Muscle layer of duodenum (tissue), 2 donors: Measurements from ENCODE around the gene GAS7.

ENCODE experiments used
- H3K27ac ChIP-seq: one replicate; pipeline ENCODE4 v1.7.0; 2013; ENCODE audit warnings: mild to moderate bottlenecking, low read length
- H3K27me3 ChIP-seq: one replicate; pipeline ENCODE4 v1.7.0; 2013; ENCODE audit warnings: low read depth, mild to moderate bottlenecking, control low read depth, low read length
- H3K36me3 ChIP-seq, 2 donors: one replicate each; pipeline ENCODE4 v1.7.0; 2013; ENCODE audit warnings: low read length in 2 of 2, control low read depth in 1 of 2, mild to moderate bottlenecking in 1 of 2; ENCODE audit not compliant: insufficient read depth in 2 of 2, control insufficient read depth in 1 of 2
- H3K4me1 ChIP-seq, 2 donors: one replicate each; pipeline ENCODE4 v1.7.0; 2013; ENCODE audit warnings: low read length in 2 of 2, mild to moderate bottlenecking in 2 of 2, control low read depth in 1 of 2, moderate library complexity in 1 of 2; ENCODE audit not compliant: insufficient read depth in 2 of 2, control insufficient read depth in 1 of 2
- H3K4me3 ChIP-seq, 2 donors: one replicate each; pipeline ENCODE4 v1.7.0; 2013; ENCODE audit warnings: low read length in 2 of 2, low read depth in 1 of 2, mild to moderate bottlenecking in 1 of 2
- H3K9me3 ChIP-seq, 2 donors: one replicate each; pipeline ENCODE4 v1.7.0; 2013; ENCODE audit warnings: low read length in 2 of 2, control low read depth in 1 of 2, mild to moderate bottlenecking in 1 of 2; ENCODE audit not compliant: control insufficient read depth in 1 of 2
- donor health status: healthy.

GAS7 gene

DNA sequence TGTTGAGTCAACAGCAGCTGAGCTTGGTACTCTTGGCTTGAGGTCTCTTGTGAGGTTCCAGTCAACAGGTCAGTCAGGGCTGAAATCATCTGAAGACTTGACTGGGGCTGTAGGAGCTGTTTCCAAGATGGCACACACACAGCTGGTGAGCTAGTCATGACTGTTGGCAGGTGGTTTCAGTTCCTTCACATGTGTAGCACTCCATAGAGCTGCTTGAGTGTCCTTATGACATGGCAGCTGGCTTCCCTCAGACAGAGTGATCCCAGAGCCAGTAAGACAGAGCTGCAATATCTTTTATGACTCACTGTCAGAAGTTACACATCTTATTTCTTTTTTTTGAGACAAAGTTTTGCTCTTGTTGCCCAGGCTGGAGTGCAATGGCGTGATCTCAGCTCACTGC is 19.5 kb upstream of the GAS7 start:
- H3K27me3 ChIP-seq = no peaks in the 10 kb centered on the region
- H3K4me1 ChIP-seq = no peaks in the 10 kb centered on the region
- H3K9me3 ChIP-seq = no peaks in the 10 kb centered on the region
- no peaks in the 10 kb centered on the region for H3K36me3 ChIP-seq
- H3K27ac ChIP-seq = no peak overlapping the region
- H3K4me3 ChIP-seq = no peak overlapping the region

- no peak overlapping the region for H3K4me3 ChIP-seq
- no peaks in the 10 kb centered on the region for H3K4me1 ChIP-seq
- no peaks in the 10 kb centered on the region for H3K36me3 ChIP-seq
- H3K9me3 ChIP-seq = no peaks in the 10 kb centered on the region
- no peaks in the 10 kb centered on the region for H3K27me3 ChIP-seq
- no peak overlapping the region for H3K27ac ChIP-seq
Observed at GRCh38 chr17:10216213-10216938, 18.0 kb upstream of the GAS7 start.

GRCh38 chr17:10215286-10215685 is 16.9 kb upstream of the GAS7 start:
- Histone ChIP-seq H3K27ac (no peak overlapping the region), H3K27me3 (no peaks in the 10 kb centered on the region), H3K9me3 (no peaks in the 10 kb centered on the region), H3K4me1 (peaks cover 0 to under 1% of the 10 kb centered on the region in 2 donors), H3K4me3 (no peak overlapping the region), H3K36me3 (no peaks in the 10 kb centered on the region)

DNA sequence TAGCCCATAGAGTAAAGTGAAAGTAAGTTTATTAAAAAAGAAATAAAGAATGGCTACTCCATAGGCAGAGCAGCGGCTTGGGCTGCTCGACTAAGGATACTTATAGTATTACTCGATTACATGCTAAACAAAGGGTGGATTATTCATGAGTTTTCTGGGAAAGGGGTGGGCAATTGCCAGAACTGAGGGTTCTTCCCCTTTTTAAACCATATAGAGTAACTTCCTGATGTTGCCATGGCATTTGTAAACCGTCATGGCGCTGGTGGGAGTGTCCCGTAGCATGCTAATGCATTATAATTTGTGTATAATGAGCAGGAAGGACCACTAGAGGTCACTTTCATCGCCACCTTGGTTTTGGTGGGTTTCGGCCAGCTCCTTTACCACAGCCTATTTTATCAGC is 13.3 kb upstream of the GAS7 start:
- Histone ChIP-seq H3K4me1 (peaks cover 0 to 11% of the 10 kb centered on the region in 2 donors), H3K36me3 (no peaks in the 10 kb centered on the region), H3K4me3 (no peak overlapping the region), H3K27me3 (no peaks in the 10 kb centered on the region), H3K9me3 (no peaks in the 10 kb centered on the region), H3K27ac (no peak overlapping the region)

DNA sequence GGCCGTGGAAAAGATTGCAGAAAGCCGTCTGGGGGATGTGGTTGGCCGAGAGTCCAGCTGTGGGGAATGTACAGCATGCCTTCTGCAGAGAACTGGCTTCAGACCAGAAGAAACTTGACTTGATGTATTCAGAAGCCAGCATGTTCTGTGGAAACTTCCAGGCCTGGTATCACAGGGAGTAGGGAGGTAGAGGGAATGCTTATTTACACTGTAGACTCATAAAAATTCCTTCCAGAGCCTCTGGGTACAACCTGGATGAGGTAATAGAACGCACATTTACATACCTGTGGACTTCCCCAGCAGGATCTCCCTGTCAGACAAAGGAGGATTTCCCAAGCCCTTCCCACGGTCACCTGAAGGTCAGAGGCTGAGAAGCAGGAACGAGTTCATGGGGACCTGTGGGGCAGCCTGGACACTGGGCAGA is 11.8 kb upstream of the GAS7 start:
- H3K27ac ChIP-seq = peak overlapping the region; percentile 47

GRCh38 chr17:10208604-10209193 is 10.3 kb upstream of the GAS7 start:
- H3K27me3 ChIP-seq = no peaks in the 10 kb centered on the region
- peaks cover 0 to 14% of the 10 kb centered on the region in 2 donors for H3K9me3 ChIP-seq
- H3K4me3 ChIP-seq = no peak overlapping the region
- H3K4me1 ChIP-seq = peaks cover 0 to 11% of the 10 kb centered on the region in 2 donors
- H3K36me3 ChIP-seq = no peaks in the 10 kb centered on the region
- H3K27ac ChIP-seq = no peak overlapping the region

More for the DNA sequence above, 11.8 kb upstream of the GAS7 start:
- Histone ChIP-seq H3K4me3 (peak overlapping the region in 1 of 2 donors; percentile 11), H3K36me3 (no peaks in the 10 kb centered on the region), H3K27me3 (no peaks in the 10 kb centered on the region), H3K9me3 (peaks cover 0 to 7% of the 10 kb centered on the region in 2 donors), H3K4me1 (peaks cover 0 to 11% of the 10 kb centered on the region in 2 donors)

- Histone ChIP-seq H3K36me3 (no peaks in the 10 kb centered on the region), H3K9me3 (peaks cover 0 to 14% of the 10 kb centered on the region in 2 donors), H3K4me1 (peaks cover 0 to 11% of the 10 kb centered on the region in 2 donors), H3K4me3 (no peak overlapping the region), H3K27me3 (no peaks in the 10 kb centered on the region), H3K27ac (no peak overlapping the region)
Observed at GRCh38 chr17:10207153-10207552, 8.7 kb upstream of the GAS7 start.

- Histone ChIP-seq H3K4me3 (no peak overlapping the region), H3K27me3 (no peaks in the 10 kb centered on the region), H3K4me1 (peaks cover 0 to 11% of the 10 kb centered on the region in 2 donors), H3K9me3 (peaks cover 0 to 14% of the 10 kb centered on the region in 2 donors), H3K36me3 (no peaks in the 10 kb centered on the region), H3K27ac (no peak overlapping the region)
Observed at GRCh38 chr17:10205549-10206185, 7.3 kb upstream of the GAS7 start.

- H3K4me3 ChIP-seq = no peak overlapping the region
- H3K27me3 ChIP-seq = no peaks in the 10 kb centered on the region
- H3K4me1 ChIP-seq = peaks cover 4% of the 10 kb centered on the region in 2 donors
- H3K9me3 ChIP-seq = peaks cover 0 to 14% of the 10 kb centered on the region in 2 donors
- H3K36me3 ChIP-seq = no peaks in the 10 kb centered on the region
- no peak overlapping the region for H3K27ac ChIP-seq
Observed at GRCh38 chr17:10201680-10202079, 3.3 kb upstream of the GAS7 start.

DNA sequence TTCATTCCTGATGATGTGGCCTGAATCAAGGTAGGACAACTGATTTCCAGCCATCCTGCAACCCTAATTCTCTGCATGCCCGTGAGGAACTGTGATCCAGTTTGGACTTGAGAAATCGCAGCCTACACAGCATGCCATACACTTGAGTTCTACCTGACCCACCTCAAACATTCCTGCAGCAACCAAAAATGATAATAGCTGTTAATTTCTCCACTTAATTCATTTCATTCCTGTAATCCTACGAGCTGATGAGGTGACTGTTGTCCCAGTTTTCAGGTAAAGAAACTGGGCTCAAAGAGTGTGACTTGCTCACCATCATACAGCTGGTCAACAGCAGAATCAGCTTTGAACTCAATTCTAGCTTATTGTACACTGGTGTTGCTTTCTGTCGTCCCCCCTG is 2.2 kb upstream of the GAS7 start:
- Histone ChIP-seq H3K4me1 (peaks cover 4 to 7% of the 10 kb centered on the region in 2 donors), H3K27ac (no peak overlapping the region), H3K9me3 (peaks cover 0 to 9% of the 10 kb centered on the region in 2 donors), H3K4me3 (no peak overlapping the region), H3K36me3 (no peaks in the 10 kb centered on the region), H3K27me3 (no peaks in the 10 kb centered on the region)

DNA sequence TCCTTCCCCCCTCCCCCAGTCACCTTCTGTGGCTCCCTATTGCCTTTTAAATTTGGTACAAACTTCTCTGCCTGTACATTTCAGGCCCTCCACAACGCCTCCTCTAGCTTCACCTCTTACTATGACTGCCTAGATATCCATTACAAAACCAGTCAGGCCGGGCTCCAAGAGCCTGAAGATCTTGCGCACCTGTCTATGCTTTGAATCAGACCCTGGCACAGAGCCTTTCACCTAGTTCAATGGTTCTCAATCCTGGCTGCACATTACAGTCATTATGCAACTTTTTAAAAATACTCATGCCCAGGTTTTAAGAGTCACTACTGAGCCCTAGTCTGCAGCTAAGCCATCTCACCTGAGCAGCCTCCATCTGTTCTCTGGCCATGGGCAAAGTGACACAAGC is 1.6 kb upstream of the GAS7 start:
- Histone ChIP-seq H3K36me3 (no peaks in the 10 kb centered on the region), H3K27ac (no peak overlapping the region), H3K27me3 (no peaks in the 10 kb centered on the region), H3K4me3 (no peak overlapping the region), H3K9me3 (peaks cover 0 to 5% of the 10 kb centered on the region in 2 donors), H3K4me1 (peaks cover 4 to 10% of the 10 kb centered on the region in 2 donors)
